Stimulated activated CD8-positive, alpha-beta memory T cell treated with anti-CD3 and anti-CD28 coated beads, Interleukin-2, amount 100 ng/mL, for 1 hour (primary cell): ENCODE results near the gene OR5L1.

Experiments
- DNase-seq, 2 donors: peaks; one replicate each; pipeline ENCODE4 v3.0.0-alpha.2; 2020; ENCODE audit warnings: low read depth in 2 of 2

The OR5L1 gene

DNA sequence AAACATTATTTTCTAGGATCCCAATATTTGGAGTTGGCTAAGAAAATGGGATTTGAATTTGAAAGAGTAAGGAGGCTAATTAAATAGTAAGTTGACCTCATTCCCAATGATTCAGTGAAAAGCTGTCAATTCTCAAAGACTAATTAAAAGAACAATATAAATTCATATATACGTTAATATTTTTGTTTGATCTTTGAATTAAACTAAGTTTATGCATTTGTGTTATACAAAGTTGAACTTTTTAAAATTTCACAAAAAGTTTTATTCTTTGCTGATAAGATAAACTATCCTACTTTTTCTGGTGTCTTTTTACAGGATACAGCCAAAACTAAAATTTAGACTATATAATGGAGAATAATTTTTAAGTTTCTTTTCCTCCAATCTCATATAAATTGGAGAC lies at the start of gene OR5L1:
Gene OR5L1, plus strand, starts transcription at position 301 of the 400 bp plus-strand sequence. CDS start 100 bp downstream, outside the sequence.
- DNase-seq = no peak

DNA sequence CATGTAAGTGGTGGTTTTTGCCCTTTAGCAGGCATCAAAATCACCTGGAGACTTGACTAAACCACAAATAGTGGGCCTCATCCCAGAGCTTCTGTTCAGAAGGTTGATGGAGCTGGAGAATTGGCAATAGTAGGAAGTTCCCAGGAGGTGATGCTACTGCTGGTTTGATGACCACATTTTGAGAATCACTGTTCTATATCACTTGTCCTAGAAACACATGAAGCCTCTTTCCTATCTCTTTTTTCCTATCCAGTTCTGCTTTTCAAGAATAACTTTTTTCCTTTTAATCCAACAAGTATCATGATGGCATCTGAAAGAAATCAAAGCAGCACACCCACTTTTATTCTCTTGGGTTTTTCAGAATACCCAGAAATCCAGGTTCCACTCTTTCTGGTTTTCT lies 38.0 kb upstream of the OR5L1 start, which contains the start of gene OR5D13:
Gene OR5D13, plus strand, starts transcription at position 301 of the 400 bp plus-strand sequence. Its CDS starts 0 bp downstream, at position 301.
- no peak for DNase-seq

DNA sequence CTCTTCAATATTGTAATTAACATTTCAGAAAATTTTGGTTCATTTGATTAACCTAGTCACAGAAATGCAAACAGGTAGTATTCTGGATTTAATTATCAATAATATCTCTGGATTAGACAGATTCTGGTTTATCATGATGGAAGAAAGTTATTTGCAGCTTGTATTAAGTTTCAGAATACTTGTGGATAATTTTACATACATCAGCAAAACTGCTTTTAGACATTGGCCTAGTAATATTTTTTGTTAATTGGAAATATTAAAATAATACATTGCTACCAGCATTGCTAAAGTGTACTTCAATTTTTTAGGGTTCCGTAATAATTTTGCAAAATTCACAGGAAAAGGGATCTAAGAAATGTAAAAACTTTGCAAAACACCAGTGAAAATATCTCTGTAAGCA lies 19.6 kb upstream of the OR5L1 start:
- no peak for DNase-seq

DNA sequence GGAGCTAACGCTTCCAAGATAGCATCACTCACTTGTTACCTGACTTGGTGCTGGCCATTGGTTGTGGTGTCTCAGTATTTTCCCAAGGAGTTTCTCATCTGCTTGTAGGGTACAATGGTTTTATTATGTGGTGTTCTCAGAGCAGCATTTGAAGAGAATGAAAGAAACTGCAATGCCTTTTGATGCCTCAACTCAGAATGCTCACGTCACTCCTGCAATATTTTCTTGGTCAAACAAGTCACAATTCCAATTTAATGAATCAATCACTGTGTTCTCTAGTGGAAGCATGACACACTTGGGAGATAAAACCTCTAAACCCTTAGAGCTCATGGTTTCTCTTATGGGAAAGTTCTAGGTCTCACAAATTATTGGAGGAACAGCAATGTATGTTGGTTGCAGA lies 17.8 kb upstream of the OR5L1 start:
- no peak for DNase-seq

DNA sequence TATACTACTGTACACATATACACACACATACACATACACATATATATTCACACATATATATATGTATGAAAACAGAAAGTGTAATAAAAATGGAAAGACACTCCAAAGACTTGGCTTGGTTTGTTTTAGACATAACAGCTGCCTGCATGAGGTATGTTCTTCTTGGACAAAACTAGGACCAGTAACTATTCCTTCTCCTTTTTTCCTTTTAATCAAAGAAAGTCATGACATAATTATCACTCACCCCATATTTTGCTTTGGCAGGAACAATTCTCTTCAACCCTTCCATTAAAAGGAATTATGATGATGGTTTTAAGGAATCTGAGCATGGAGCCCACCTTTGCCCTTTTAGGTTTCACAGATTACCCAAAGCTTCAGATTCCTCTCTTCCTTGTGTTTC lies 15.9 kb upstream of the OR5L1 start, which contains the start of gene OR5D14:
Gene OR5D14, plus strand, starts transcription at position 301 of the 400 bp plus-strand sequence. Its CDS starts 0 bp downstream, at position 301.
- DNase-seq = no peak

DNA sequence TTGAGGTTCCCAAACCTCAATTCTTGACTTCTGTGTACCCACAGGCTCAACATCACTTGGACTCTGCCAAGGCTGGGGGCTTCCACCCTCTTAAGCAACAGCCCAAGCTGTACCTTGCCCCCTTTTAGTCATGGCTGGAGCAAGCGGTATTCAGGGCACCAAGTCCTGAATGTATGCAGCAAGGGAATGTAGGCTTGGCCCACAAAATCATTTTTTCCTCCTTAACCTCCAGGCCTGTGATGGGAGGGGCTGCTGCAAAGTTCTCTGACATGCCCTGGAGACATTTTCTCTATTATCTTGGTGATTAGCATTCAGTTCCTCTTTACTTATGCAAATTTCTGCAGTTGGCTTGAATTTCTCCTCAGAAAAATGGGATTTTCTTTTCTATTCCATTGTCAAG lies 4.9 kb upstream of the OR5L1 start:
- no peak for DNase-seq

DNA sequence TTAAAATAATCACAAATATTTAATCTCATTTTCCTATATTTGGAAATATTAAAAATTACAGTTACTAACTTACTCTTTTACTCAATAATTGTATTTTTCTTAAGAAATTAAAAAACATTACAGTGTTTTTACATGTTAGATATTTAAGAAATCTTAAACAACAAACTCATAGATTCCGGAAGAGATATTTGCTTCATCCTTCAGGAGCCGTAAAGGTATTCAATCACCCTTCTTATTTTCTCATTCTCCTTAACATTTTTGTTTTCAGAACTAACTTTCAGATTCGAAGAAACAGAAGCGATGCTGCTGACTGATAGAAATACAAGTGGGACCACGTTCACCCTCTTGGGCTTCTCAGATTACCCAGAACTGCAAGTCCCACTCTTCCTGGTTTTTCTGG lies 8.2 kb downstream of the OR5L1 start, which contains the start of gene OR5D18:
Gene OR5D18, plus strand, starts transcription at position 301 of the 400 bp plus-strand sequence. Its CDS starts 0 bp downstream, at position 301.
- DNase-seq = no peak

DNA sequence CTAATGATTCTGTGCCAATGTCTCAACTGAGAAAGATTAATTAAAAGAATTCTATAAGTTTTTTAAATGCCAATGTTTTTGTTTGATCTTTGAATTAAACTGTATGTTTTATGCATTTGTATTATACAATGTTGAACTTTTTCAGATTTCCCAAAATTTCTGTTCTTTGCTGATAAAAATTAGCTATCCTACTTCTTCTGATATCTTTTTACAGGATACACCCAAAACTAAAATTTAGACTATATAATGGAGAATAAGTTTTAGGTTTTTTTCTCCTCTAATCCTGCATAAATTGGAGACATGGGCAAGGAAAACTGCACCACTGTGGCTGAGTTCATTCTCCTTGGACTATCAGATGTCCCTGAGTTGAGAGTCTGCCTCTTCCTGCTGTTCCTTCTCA lies 15.8 kb downstream of the OR5L1 start, which contains the start of gene OR5L2:
Gene OR5L2, plus strand, starts transcription at position 301 of the 400 bp plus-strand sequence. Its CDS starts 0 bp downstream, at position 301.
- no peak for DNase-seq

DNA sequence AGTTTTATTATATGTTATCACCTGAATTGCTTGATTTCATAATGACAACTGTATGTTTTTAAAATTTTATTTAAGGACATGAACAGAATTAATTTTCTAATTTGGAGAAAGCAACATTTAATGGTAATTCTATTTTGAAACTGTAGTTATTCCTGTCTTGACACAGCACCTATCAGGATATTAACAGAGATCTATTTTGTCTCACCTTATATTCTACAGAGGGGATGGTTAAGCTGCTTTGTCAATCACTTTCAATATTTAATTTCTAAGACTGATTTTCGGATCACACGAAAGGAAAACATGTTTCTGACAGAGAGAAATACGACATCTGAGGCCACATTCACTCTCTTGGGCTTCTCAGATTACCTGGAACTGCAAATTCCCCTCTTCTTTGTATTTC lies 27.3 kb downstream of the OR5L1 start, which contains the start of gene OR5D16:
Gene OR5D16, plus strand, starts transcription at position 301 of the 400 bp plus-strand sequence. Its CDS starts 0 bp downstream, at position 301.
- no peak for DNase-seq

DNA sequence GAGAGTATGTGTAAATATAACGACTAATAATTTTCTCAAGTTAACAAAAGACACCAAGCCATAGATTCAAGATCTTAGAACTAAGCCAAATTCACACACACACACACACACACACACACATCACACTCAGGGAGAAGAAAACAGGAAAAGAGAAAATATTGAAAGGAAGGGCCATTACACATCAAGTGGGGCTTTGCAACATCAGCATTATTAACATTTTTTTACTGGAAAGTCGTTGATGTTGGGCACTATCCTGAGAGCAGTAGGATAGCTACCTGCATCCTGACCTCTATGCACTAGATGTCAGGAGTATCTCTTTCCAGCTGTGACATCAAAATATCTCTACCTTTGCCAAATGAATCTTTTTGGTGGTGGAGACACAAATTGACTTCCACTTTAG lies 36.3 kb downstream of the OR5L1 start:
- no peak for DNase-seq

DNA sequence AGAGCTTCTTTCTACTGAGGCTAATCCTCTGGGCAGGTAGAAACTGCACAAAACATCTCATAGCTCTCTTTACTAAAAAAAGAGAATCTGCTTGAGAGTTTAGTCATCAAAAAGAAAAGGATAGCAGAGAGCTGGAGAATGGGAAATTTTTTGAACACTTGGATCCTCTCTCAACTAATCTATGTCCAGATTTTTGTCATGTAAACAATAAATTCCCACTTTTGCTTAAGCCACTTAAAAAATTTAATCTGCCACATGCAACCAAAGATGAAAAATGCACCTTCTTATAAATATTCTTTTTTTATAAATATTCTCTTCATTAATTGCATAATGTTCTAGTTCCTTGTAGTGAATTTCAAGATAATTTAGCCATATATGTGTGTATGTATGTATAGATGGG lies 37.9 kb downstream of the OR5L1 start:
- no peak for DNase-seq

DNA sequence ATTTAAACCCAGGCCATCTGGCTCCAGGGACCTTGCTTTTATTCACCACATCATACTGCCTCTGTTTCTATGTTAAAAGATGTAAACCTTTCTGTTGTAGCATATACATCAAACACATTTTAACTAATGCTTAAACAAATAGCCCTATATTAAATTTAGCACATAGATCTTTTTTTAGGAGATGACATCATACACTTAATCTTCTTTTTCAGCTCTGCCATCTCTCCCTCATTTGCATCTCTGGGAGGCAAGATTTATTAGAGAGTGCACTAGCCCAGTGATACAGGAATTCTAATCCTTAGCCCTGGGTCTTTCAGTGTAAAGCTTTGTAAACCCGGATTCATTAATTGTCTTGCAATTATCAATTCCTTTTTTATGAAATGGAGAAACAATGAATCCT lies 41.0 kb downstream of the OR5L1 start:
- DNase-seq = no peak

DNA sequence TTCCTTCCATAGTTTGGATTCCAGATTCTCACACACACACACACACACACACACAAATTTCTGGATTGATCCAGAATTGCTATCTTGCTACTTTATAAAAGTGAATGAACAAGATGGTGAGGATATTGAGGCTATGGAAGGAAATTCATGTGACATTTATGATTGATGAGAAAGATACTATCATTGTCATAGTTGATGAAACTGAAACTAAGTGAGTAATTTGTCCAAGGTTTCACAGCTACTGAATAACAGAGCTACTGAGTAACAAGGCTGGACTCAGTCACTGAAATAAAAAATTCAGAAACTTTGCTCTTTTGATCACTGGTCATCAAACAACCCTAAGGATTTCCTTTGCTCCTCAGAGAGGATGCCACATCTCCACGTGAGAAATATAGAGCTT lies 43.5 kb downstream of the OR5L1 start:
- DNase-seq = no peak
